Ecto neural progenitor cell (in vitro differentiated cells): ENCODE data around the gene PPP1R13B.

Source experiments
- DNase-seq: peaks from one replicate; pipeline ENCODE4 v3.0.0-alpha.2; 2018; ENCODE audit warnings: low spot score

The PPP1R13B gene

GRCh38 chr14:103775506-103775905 lies 71.9 kb downstream of the PPP1R13B start:
- no peak for DNase-seq

- DNase-seq: no peak
Observed at GRCh38 chr14:103773521-103773920, 73.9 kb downstream of the PPP1R13B start.

- no peak for DNase-seq
Observed at GRCh38 chr14:103772078-103772712, 75.2 kb downstream of the PPP1R13B start.

GRCh38 chr14:103770902-103771301 lies 76.5 kb downstream of the PPP1R13B start:
- DNase-seq: no peak

GRCh38 chr14:103770500-103770899 lies 76.9 kb downstream of the PPP1R13B start:
- no peak for DNase-seq

- no peak for DNase-seq
Observed at GRCh38 chr14:103767336-103767894, 80.0 kb downstream of the PPP1R13B start.

GRCh38 chr14:103765526-103765925 lies 81.8 kb downstream of the PPP1R13B start:
- no peak for DNase-seq

- no peak for DNase-seq
Observed at GRCh38 chr14:103763730-103764488, 83.5 kb downstream of the PPP1R13B start.

- DNase-seq: no peak
Observed at GRCh38 chr14:103762541-103762940, 84.8 kb downstream of the PPP1R13B start.

- no peak for DNase-seq
Observed at GRCh38 chr14:103762036-103762435, 85.3 kb downstream of the PPP1R13B start.

GRCh38 chr14:103758059-103758776 lies 89.2 kb downstream of the PPP1R13B start:
- DNase-seq: no peak

GRCh38 chr14:103755060-103755459 lies 92.3 kb downstream of the PPP1R13B start:
- DNase-seq: no peak

GRCh38 chr14:103753774-103754173 lies 93.6 kb downstream of the PPP1R13B start:
- DNase-seq: no peak

- no peak for DNase-seq
Observed at GRCh38 chr14:103749860-103750259, 97.5 kb downstream of the PPP1R13B start.

GRCh38 chr14:103749452-103749851 lies 97.9 kb downstream of the PPP1R13B start:
- no peak for DNase-seq

- DNase-seq: no peak
Observed at GRCh38 chr14:103748534-103748857, 98.9 kb downstream of the PPP1R13B start.

GRCh38 chr14:103746701-103747100 lies 100.7 kb downstream of the PPP1R13B start:
- peak; percentile 29 for DNase-seq

- DNase-seq: peak; percentile 13
Observed at GRCh38 chr14:103745424-103745823, 102.0 kb downstream of the PPP1R13B start.

GRCh38 chr14:103744621-103745395 lies 102.6 kb downstream of the PPP1R13B start:
- peak; percentile 31 for DNase-seq

GRCh38 chr14:103743691-103744090 lies 103.7 kb downstream of the PPP1R13B start:
- peak; percentile 40 for DNase-seq

- no peak for DNase-seq
Observed at GRCh38 chr14:103742499-103743255, 104.7 kb downstream of the PPP1R13B start.
